NCI-H146 treated with DMSO at 0.1 percent for 48 hours (cell line): Measurements from ENCODE around the gene CPT1A.
"Not testable (repeated sequence)": the region's sequence is repeated elsewhere in the genome, so short reads cannot be mapped to it uniquely, and the experiment has no call there.

Experiments
- DNase-seq: peaks from one replicate; lab custom pipeline; 2025; ENCODE audit not compliant: unreplicated experiment; lab: John Stamatoyannopoulos, UW

CPT1A gene

DNA sequence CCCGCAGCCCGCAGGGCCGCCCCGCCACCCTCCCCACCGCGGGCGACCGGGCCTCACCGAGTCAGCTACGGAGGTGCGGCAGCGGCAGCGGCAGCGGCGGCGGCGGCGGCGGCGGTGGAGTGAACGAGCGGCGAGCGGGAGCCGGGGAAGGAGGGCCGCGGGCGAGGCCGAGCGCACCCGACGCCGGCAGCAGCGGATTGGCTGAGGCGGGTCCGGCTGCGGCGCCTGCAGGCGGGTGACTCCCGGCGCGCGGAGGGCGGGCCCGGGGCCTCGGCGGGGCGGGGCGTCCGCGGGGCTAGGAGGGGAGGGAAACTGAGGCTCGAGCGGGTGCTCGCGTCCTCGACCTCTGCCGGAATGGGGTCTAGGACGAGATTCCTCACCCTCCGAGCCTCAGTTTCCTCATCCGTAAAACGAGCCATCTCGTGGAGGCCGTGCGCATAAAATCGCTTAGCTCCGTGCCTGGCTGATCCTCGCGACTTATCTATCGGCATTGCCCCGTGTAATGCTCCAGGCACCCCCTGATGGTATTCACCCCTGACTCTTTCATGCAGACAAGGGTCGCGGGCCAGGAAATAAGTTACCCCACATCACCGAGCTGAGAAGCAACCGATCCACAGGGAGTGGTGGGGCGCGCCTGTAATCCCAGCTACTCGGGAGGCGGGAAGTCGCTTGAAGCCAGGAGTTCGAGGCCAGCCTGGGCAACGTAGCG, at the start of gene CPT1A:
Gene CPT1A, minus strand, starts transcription at position 199 of the 709 bp plus-strand sequence. CDS start 26,442 bp downstream, outside the sequence.
- peak; percentile 22 for DNase-seq

GRCh38 chr11:68890490-68891231, 48.9 kb upstream of the CPT1A start:
- no peak for DNase-seq

DNA sequence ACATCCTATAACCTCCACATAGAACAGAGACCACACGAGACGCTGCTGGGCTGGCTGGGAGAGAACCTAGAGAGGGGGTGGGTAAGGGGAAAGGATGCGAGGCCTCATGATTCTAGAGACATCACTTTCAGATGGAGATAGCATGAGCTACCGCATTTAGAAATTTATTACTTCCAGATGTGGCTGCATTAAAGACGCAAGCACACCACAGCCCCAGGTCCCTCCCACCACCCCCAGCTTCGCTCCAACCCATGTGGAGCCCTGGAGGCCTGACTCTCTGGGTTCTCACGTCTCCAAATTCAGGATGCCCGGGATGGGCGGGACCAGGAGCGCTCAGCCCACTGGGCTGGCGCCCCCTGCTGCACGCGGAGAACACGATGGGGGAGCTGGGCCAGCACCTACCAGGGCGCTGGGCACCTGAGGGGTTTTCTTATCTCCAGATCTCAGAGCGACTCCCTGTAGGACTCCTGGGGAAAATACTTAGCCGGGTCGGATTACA, 48.3 kb upstream of the CPT1A start:
- no peak for DNase-seq

DNA sequence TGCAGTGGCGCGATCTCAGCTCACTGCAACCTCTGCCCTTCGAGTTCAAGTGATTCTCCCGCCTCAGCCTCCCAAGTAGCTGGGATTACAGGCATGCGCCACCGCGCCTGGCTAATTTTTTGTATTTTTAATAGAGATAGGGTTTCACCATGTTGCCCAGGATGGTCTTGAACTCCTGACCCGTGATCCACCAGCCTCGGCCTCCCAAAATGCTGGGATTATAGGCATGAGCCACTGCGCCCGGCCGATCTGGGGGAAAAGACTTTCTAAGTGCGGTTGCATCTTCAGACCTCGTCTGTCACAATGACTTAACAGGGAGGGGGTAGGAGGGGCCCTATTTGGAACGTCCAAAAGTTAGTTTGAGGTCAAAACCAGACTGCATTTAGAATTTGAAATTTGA, 43.1 kb upstream of the CPT1A start:
- DNase-seq = not testable (repeated sequence)

DNA sequence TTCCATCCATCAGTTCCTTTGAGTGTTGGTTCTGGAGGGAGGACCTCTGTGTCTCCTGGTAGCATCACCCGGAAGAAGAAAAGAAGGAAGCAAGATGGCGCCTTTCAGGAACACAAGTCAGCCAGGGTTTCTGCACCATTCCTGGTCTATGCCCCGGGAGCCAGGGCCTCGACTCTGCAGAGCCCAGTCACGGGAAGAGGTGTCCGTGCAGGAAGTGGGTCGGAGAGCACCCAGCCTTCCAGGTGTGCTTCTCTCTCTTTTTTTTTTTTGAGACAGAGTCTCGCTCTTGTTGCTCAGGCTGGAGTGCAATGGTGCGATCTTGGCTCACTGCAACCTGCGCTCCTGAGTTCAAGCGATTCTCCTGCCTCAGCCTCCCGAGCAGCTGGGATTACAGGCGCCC, 40.7 kb upstream of the CPT1A start:
- no peak for DNase-seq

GRCh38 chr11:68881320-68881719, 39.6 kb upstream of the CPT1A start:
- DNase-seq = no peak

DNA sequence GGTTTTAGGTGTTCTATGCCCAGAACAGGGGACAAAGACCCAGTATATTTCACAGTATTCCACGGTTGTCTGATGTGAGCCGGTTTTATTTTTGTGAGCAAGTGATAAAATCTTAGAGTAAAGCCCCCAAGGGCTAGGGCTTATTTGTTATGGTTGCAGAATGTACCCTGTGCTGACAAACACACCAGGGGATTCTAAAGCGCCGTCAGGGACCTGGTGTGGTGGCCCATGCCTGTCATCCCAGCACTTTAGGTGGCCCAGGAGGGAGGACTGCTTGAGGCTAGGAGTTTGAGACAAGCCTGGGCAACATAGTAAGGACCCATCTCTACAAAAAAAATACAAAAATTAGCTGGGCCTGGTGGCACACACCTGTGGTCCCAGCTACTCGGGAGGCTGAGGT, 39.1 kb upstream of the CPT1A start:
- no peak for DNase-seq

GRCh38 chr11:68878022-68878421, 36.3 kb upstream of the CPT1A start:
- no peak for DNase-seq

DNA sequence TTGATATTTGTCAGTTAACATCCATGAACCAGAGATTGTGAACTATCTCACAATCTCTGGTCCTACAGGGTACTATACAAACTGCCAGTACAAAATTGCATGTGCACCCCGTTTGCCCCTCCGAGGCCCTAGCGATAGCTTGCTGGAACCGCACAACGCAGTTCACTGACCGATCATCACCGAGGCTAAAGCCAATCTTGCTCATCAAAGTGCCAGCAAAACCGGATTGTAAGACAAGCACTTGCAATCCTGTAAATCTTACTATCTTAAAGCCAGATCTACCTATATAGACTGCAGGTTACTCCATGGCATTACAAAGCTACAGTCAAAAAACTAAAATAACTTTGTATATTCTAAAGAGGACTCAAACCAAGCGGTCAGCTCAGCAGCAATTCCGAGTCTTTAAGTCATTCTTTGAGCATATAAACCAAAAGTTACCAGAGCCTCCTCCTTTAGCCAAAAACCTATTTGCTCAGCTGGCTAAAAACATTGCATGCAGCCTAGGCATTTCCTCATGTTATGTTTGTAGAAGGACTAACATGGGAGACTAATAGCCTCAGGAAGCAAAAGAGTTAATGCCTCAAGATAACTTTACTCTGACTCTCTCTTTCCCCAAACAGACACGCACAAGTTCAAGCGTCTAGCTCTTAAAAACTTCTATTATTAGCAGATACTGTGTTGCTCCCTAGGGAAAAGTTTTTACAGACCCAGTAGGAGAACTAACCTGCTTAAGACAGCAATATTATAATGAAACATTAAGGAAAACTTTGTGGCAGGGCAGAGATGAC, 30.7 kb upstream of the CPT1A start:
- no peak for DNase-seq

DNA sequence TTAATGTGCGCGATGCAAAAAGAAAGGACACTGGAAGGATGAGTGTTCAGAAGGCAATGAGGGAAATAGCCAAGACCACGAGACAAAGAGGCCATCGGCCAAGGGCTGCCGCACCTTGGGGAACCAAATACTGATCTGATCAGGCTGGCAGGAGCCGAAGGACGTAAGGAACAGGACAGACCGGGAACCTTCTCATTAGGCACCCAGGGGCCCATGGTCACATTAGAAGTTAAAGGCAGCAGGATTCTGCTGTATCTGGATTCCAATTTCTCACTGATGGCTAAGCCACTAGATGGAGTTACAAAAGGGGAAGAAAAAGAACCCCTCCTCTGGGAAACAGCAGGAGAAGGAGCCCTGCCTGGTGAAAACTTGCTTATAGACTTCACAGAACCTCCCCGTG, 28.8 kb upstream of the CPT1A start:
- no peak for DNase-seq

GRCh38 chr11:68868221-68868835, 26.6 kb upstream of the CPT1A start:
- no peak for DNase-seq

- DNase-seq = no peak
These were observed 25.4 kb upstream of the CPT1A start for GRCh38 chr11:68867066-68867465.

DNA sequence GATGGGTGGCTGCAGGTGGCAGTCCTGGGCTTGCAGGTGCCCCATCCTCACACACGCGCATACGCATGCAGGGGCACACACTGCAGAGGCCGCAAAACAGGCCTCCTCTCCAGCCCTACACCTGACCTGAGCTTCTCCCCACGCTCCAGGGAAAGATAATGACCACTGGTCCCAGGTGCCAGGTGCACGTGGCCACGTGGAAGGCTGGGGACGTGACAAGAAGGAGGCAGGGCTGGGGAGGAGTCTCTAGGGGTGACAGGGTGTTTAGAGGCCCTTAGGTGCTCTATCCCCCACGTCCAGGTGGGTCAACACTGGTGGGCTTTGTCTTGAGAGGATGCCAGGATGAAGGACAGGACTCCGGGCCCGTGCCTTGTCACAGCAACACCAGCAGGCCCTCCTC, 23.5 kb upstream of the CPT1A start:
- no peak for DNase-seq

- DNase-seq = no peak
These were observed 22.0 kb upstream of the CPT1A start for GRCh38 chr11:68863553-68864265.

GRCh38 chr11:68862421-68862820, 20.7 kb upstream of the CPT1A start:
- no peak for DNase-seq

- DNase-seq = no peak
These were observed 17.4 kb upstream of the CPT1A start for GRCh38 chr11:68859123-68859522.

GRCh38 chr11:68857037-68857586, 15.4 kb upstream of the CPT1A start:
- no peak for DNase-seq

- not testable (repeated sequence) for DNase-seq
These were observed 14.8 kb upstream of the CPT1A start for GRCh38 chr11:68856425-68857030.

DNA sequence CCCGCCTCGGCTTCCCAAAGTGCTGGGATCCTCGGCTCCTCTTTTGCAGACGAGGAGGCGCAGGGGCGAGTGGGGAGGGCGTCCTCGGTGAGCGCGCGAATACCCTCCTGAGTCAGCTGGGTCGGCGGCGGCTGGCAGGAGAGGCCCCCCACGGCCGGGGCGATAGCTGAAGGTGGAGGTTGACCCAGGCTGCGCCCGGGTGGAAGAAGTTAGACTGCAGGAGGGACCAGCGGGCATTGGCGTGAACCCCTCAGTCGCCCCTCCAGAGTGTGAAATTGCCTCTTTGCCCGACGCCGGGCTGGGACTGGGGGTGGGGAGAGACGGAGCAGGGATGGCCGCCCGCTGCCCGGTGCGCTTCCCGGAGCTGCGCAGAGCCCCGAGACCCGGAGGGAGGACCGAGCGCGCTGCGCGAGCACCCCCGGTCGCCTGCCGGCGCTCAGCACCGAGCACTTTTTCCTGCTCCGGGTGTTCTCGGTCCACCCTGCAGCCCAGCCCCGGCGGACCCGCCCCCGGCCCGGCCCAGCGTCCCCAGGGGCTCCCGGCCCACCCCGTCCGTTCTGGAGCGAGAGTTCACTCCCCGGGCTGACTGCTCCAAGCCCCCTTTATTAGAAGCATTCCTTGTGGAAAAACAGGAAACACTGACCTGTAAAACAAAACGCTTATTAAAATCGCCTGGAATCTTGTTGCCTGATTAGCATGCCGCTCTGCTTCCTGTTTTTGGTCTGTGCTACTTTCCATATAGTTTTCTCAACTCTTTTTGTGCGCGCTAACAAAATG, 13.7 kb upstream of the CPT1A start:
- DNase-seq = no peak
